Activated CD8-positive, alpha-beta T cell treated with anti-CD3 and anti-CD28 coated beads for 36 hours (primary cell): ENCODE measurements around the gene KHDC4. TPM values are rescaled to one million over a fixed set of nuclear protein-coding genes. Genes with fewer than 3 reads are reported as not detected.

Experiments
- ATAC-seq: fragments of 200-7000 bp; cut with Tn5 transposase; one replicate; pipeline ENCODE4 v1.10.0; 2021; ENCODE audit warnings: mild to moderate bottlenecking, moderate library complexity
- CTCF ChIA-PET: fragments of 350-600 bp; sonication (Branson Sonifier 250); formaldehyde crosslinking; loops from one replicate; lab custom pipeline; 2021; ENCODE audit warnings: antibody characterized with exemption; lab: Charles Lee
- POLR2A ChIA-PET: fragments of 350-600 bp; sonication (Branson Sonifier 250); formaldehyde crosslinking; loops from one replicate; lab custom pipeline; 2021; ENCODE audit warnings: antibody characterized with exemption; lab: Charles Lee
- DNase-seq: peaks from one replicate; pipeline ENCODE4 v3.0.0-alpha.2; 2020
- H3K27ac Mint-ChIP-seq: one replicate; pipeline ENCODE4 v1.8.0; 2021; ENCODE audit warnings: mild to moderate bottlenecking, mixed read lengths
- H3K27me3 Mint-ChIP-seq: one replicate; pipeline ENCODE4 v1.8.0; 2021; ENCODE audit warnings: mixed read lengths
- H3K36me3 Mint-ChIP-seq: one replicate; pipeline ENCODE4 v1.8.0; 2021; ENCODE audit warnings: low read depth, mixed read lengths
- H3K4me1 Mint-ChIP-seq: one replicate; pipeline ENCODE4 v1.8.0; 2021; ENCODE audit warnings: low read depth, mixed read lengths
- H3K4me3 Mint-ChIP-seq: one replicate; pipeline ENCODE4 v1.8.0; 2021; ENCODE audit warnings: mild to moderate bottlenecking, moderate library complexity, mixed read lengths
- H3K9me3 Mint-ChIP-seq: one replicate; pipeline ENCODE4 v1.8.0; 2021; ENCODE audit warnings: mixed read lengths
- intact Hi-C: fragments of 100-400 bp; cut with micrococcal nuclease; formaldehyde crosslinking; loops from one replicate; pipeline ENCODE4 v1.10.0; 2022
- total RNA-seq, 2 experiments: library from RNA; stranded (reverse); gene quantifications; one replicate each; pipeline ENCODE4 v1.2.3, GENCODE V29; 2021
- TF ChIP-seq, protein P1 (sequence below): fragments of 200-600 bp; IDR thresholded peaks from one replicate; pipeline ENCODE4 v1.8.0; 2022; ENCODE audit warnings: antibody characterized with exemption, mild to moderate bottlenecking

Gene KHDC4
- total RNA-seq, 2 experiments from 2014 or later: 68.1 to 71.3 TPM

DNA sequence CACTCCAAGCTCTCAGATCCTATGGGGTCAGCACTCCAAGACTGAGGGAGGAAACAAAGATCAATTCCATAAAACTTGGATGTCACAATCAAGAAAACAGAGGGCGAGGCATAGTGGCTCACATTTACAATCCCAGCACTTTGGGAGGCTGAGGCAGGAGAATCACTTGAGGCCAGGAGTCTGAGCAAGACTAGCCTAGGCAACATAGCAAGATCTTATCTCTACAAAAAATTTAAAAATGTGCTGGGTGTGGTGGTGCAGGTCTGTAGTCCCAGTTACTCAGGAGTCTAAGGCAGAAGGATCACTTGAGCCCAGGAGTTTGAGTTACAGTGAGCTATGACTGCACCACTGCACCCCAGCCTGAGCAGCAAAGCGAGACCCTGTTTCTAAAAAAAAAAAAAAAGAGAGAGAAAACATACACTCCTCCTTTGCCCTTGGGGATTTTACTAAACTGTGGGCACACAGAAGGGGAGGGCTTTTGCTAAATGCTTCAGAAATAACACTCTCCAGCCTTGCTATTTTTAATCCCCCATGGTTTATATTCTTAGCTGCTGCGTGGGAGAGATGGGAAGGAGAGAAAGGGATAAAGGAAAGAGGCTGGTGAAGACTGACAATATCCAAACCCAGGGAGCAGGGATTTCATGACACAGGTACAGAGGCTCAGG is 26.0 kb upstream of the KHDC4 start:
- no peak overlapping the region for H3K4me3 Mint-ChIP-seq
- peaks cover 6% of the 10 kb centered on the region for H3K4me1 Mint-ChIP-seq
- ChIA-PET POLR2A (interaction anchor here (0.8 to 4.9 kb wide), 3 partner anchors 9 to 18 kb away, joined by 4 to 24 read pairs (median 16); no protein-coding TSS in a partner anchor), CTCF (interaction anchor here (1.4 to 1.5 kb wide), 2 partner anchors 11 to 12 kb away, joined by 3 read pairs; no protein-coding TSS in a partner anchor)
- no peak for DNase-seq
- TF ChIP-seq, protein P1, sequence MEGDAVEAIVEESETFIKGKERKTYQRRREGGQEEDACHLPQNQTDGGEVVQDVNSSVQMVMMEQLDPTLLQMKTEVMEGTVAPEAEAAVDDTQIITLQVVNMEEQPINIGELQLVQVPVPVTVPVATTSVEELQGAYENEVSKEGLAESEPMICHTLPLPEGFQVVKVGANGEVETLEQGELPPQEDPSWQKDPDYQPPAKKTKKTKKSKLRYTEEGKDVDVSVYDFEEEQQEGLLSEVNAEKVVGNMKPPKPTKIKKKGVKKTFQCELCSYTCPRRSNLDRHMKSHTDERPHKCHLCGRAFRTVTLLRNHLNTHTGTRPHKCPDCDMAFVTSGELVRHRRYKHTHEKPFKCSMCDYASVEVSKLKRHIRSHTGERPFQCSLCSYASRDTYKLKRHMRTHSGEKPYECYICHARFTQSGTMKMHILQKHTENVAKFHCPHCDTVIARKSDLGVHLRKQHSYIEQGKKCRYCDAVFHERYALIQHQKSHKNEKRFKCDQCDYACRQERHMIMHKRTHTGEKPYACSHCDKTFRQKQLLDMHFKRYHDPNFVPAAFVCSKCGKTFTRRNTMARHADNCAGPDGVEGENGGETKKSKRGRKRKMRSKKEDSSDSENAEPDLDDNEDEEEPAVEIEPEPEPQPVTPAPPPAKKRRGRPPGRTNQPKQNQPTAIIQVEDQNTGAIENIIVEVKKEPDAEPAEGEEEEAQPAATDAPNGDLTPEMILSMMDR: no peak
- no peak for ATAC-seq
- no peaks in the 10 kb centered on the region for H3K27me3 Mint-ChIP-seq
- intact Hi-C loops: no loop called here
- H3K36me3 Mint-ChIP-seq: peaks cover 60% of the 10 kb centered on the region
- peak overlapping the region; percentile 75 for H3K27ac Mint-ChIP-seq
- H3K9me3 Mint-ChIP-seq: no peaks in the 10 kb centered on the region

DNA sequence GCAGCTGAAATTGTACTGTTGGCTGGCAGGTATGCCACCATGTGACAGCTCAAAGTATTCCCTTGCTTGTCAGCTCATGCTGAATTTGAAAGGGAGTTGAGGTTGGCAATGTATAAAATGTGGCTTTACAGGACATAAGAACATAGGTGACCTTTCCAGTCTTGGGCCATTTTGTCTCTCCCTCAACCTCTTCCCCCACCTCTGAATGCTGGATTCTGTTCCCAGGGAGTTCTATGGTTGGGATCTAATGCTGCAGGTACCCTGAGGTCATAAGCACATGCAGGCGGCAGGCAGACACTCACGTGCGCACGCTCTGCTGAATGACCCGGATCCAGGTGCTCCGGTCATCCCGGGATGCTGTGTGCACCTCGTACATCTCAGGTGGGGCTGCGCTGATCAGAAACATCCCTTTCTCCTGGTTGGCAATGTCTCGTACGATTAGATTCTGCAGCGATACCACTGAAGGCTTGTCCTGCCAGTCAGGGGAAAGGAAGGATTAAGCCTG is 23.2 kb upstream of the KHDC4 start:
- ChIA-PET CTCF (interaction anchor here (0.8 to 1.6 kb wide), 3 partner anchors 24 to 32 kb away, joined by 3 to 7 read pairs (median 4); partner anchors contain the start of gene KHDC4), POLR2A (interaction anchor here (0.8 to 4.9 kb wide), 6 partner anchors 8 to 73 kb away, joined by 3 to 24 read pairs (median 4); no protein-coding TSS in a partner anchor)
- ATAC-seq (no peak), DNase-seq (no peak)
- Mint-ChIP-seq H3K27ac (peak overlapping the region; percentile 43), H3K4me3 (no peak overlapping the region), H3K4me1 (peaks cover 9% of the 10 kb centered on the region), H3K27me3 (no peaks in the 10 kb centered on the region), H3K36me3 (peaks cover 60% of the 10 kb centered on the region), H3K9me3 (no peaks in the 10 kb centered on the region)
- TF ChIP-seq, protein P1: no peak
- intact Hi-C loops: no loop called here

DNA sequence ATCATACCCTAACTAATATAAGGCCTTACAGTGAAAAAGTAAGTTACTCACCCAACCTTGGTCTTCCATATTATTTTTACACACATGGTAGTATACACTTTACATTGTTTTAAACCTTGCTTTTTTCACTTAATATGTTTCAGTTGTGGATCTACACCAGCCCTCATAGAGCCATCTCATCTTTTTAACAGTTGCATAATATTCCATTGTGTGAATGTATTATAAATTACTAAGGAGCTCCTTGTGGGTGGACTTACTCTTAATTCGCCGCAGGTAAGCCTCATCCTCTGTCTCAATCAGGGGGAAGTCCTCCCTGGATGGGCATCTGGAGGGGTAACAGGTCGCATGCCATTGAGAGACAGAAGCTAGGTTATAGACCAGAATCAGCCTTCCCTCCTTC is 20.4 kb upstream of the KHDC4 start:
- no peaks in the 10 kb centered on the region for H3K9me3 Mint-ChIP-seq
- TF ChIP-seq, protein P1: no peak
- peaks cover 6% of the 10 kb centered on the region for H3K4me1 Mint-ChIP-seq
- ChIA-PET POLR2A (interaction anchor here (1.1 to 2.0 kb wide), 3 partner anchors 9 to 23 kb away, joined by 3 to 6 read pairs (median 3); no protein-coding TSS in a partner anchor), CTCF (no interaction called here)
- H3K36me3 Mint-ChIP-seq: peaks cover 58% of the 10 kb centered on the region
- intact Hi-C loops: no loop called here
- no peak for ATAC-seq
- no peak overlapping the region for H3K27ac Mint-ChIP-seq
- H3K27me3 Mint-ChIP-seq: no peaks in the 10 kb centered on the region
- H3K4me3 Mint-ChIP-seq: no peak overlapping the region
- DNase-seq: no peak

DNA sequence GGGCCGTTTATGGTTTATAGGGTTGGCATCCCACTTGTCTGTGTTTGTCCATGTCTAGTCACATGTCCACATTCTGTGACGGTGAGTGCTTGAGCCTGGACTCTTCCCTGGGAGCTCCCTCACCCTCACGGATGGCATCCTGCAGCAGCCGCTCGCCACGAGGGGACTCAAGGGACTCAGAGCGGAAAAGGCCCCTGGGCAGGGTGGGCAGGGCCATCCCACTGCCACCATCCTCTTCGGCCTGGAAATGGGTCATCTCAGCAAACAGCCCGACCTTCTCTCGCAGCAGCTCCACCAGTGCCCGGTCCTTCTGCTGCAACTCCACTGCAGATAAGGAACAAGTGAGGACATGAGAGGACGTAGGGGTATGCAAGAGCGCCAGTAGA is 18.3 kb upstream of the KHDC4 start:
- H3K4me3 Mint-ChIP-seq: no peak overlapping the region
- CTCF ChIA-PET: interaction anchor here (1.8 kb wide), 1 partner anchor 37 kb away, joined by 6 read pairs; no protein-coding TSS in a partner anchor
- DNase-seq: no peak

More for the DNA sequence above, 18.3 kb upstream of the KHDC4 start:
- Mint-ChIP-seq H3K4me1 (peaks cover 12% of the 10 kb centered on the region), H3K36me3 (peaks cover 55% of the 10 kb centered on the region), H3K27me3 (no peaks in the 10 kb centered on the region), H3K9me3 (no peaks in the 10 kb centered on the region), H3K27ac (peak overlapping the region; percentile 68)
- no peak for ATAC-seq
- intact Hi-C loops: no loop called here
- TF ChIP-seq, protein P1: no peak
- POLR2A ChIA-PET: interaction anchor here (0.8 to 4.8 kb wide), 5 partner anchors 10 to 176 kb away, joined by 3 to 30 read pairs (median 4); partner anchors contain the start of genes ARHGEF2 and KHDC4
